GM19035 (cell line): ENCODE data around the gene PLSCR2.
"Not testable (repeated sequence)": the region's sequence is repeated elsewhere in the genome, so short reads cannot be mapped to it uniquely, and the experiment has no call there.

ENCODE experiments used
- ATAC-seq: cut with Tn5 transposase; IDR thresholded peaks from one replicate; pipeline ENCODE4 v1.9.1; 2021; ENCODE audit not compliant: unreplicated experiment

The PLSCR2 gene

GRCh38 chr3:146491303-146491702 is 21.9 kb upstream of the PLSCR2 start:
- no peak for ATAC-seq

DNA sequence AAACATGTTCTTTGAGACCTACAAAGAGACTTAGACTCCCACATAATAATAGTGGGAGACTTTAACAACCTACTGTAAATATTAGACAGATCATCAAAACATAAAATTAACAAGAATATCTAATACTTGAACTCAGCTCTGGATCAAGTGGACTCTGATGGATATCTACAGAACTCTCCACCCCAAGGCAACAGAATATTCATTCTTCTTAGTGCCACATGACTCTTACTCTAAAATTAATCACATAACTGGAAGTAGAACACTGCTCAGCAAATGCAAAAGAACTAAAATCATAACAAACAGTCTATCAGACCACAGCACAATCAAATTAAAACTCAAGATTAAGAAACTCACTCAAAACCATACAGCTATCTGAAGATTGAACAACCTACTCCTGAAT is 15.9 kb upstream of the PLSCR2 start:
- no peak for ATAC-seq

DNA sequence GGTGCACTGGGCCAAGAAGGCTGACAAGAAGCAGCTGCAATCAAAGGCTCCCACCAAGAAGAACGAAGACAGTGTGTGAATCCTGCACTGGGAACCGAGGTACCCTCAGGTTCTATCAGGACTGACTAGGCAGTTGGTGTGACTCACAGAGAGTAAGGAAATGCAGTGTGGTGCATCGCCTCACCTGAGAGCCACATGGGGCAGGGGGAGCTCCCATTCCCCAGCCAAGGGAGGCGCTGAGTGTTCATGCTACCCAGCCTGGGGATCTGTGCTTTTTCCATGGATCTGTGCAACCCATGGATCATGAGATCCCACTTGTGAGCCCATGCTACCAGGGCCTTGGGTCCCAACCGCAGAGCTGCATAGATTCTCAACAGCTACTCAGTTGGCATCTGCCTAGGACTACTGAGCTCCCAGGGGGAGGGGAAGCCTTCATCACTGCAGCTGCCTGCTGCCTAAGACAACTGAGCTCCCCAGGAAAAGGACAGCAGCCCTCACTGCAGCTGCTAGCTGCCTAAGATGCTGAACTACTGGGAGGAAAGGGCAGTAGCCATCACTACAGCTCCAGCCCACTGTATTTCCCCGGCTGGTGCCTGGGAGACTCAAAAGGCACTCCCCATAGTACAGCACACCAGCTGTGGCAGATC is 6.9 kb upstream of the PLSCR2 start:
- ATAC-seq, result no peak

DNA sequence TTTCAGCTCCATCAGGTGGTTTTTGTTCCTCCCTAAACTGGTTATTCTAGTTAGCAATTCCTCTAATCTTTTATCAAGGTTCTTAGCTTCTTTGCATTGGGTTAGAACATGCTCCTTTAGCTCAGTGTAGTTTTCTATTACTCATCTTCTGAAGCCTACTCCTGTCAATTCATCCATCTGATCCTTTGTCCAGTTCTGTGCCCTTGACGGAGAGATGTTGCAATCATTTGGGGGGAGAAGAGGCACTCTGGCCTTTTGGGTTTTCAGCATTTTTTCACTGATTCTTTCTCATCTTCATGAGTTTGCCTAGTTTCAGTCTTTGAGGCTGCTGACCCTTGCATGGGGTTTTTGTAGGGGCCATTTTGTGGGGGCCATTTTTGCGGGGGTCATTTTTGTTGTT is 5.6 kb upstream of the PLSCR2 start:
- ATAC-seq, result not testable (repeated sequence)

GRCh38 chr3:146473726-146474125 is 4.4 kb upstream of the PLSCR2 start:
- ATAC-seq, result no peak

DNA sequence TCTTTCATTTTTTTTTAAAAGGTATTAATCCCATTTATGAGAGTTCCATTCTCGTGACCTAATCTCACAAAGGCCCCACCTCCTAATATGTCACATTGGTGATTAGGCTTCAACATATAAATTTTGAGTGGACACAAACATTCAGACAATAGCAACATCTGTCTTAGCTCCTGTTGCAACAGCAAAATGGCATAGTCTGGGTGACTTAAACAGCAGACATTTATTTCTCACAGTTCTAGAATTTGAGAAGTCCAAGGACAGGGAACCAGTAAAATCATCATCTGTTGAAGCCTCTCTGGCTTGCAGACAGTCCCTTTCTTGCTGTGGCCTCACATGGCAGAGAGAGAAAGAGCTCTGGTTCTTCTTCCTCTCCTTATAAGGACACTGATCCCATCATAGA is 3.2 kb upstream of the PLSCR2 start:
- no peak for ATAC-seq

DNA sequence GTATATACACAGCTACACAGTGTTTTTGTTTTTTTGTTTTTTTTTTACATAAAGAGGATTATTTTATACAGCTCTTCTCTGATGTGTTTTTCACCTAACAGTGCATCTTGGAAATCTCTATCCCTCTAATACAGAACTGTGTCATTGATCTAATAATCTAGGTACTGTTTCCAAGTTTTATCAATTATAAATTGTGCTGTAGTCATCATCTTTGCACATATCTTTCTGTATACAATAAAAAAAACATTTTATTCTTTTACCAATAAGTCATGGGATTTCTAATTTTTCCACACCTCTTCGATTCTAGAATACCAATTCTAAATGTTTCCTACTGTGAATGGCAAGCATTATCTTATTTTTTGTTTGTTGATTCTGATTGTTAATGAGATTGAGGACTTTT is 1.7 kb upstream of the PLSCR2 start:
- no peak for ATAC-seq

- ATAC-seq, result no peak
Observed at GRCh38 chr3:146470425-146470990, 1.1 kb upstream of the PLSCR2 start.

DNA sequence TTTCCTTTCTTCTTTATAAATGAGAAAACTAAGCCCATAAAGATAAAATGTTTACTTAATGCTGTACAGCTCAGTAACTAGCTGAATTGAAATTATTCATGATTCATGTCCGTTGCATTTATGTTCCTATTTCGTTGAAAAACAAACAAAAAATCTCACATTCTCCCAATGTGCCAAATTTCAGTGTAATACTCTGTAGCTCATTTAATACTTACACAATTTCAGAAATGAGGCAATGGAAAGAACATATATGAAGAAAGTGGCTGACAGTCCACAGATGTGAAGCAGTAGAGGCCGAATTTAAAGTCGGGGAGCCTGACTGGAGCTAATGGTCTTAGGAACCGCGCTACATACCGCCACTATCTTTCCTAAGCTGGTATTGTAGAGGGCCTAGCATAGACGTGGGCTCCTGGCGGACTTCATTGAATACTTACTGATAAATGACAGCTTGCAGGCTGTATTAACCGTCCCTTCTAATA is 651 bp downstream of the PLSCR2 start:
- no peak for ATAC-seq

DNA sequence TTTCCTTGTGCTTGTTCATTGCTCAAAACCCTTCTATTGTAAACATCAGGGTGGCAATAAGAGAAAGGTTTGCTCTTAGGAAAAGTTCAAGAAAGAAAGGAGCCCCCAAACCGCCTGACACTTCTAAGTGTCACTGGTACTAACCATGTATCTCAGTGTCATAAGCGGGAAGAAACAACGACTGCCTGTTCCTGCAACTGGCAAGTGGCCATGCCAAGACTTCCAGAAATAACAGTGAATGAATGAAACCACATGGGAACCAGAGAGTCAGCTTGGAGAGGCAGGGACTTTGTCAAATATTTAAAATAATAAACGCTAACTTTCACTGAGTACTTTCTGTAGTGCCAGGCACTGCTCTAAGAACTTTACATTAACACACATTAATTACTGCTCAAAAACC is 1.1 kb downstream of the PLSCR2 start:
- no peak for ATAC-seq

DNA sequence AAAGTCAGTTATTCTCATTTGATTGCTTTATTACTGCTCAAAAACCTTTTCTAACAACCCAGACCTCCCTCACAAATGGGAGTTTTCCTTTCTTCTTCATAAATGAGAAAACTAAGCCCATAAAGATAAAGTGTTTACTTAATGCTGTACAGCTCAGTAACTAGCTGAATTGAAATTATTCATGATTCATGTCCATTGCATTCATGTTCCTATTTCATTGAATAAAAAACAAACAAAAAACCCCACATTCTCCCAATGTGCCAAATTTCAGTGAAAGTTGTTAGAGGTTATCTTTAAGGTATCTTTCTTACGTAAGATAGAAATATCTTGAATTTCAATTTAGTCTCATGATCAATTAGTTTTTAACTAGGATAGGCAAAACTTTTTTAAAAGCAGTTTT is 2.8 kb downstream of the PLSCR2 start:
- no peak for ATAC-seq

DNA sequence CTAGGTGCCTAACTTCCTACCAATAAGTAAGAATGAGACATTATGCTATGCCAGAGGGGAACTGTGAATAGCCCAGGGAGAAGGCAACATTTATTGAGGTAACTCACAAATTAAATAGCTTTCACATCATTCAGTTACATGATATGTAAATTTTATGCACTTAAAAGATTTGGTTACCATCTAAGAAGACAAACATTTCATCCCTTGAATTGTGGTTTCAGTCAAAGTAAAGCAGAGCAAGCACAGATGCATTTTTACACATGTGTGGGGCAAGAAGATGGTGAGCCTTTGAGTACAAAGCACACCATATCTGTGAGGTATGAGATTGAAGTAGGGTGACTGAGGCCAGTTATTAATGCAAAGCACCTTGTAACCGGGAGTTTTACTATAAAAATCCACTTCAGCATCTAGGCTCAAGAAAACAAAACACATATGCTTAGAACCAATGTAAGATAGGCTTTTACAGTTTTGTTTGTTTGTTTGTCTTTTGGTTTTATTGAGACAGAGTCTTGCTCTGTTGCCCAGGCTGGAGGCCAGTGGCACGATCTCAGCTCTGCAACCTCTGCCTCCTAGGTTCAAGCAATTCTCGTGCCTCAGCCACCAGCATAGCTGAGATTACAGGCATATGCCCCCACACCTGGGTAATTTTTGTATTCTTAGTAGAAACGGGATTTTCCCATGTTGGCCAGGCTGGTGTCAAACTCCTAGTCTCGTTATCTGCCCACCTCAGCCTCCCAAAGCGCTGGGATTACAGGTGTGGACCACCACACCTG is 3.5 kb downstream of the PLSCR2 start:
- ATAC-seq, result no peak

DNA sequence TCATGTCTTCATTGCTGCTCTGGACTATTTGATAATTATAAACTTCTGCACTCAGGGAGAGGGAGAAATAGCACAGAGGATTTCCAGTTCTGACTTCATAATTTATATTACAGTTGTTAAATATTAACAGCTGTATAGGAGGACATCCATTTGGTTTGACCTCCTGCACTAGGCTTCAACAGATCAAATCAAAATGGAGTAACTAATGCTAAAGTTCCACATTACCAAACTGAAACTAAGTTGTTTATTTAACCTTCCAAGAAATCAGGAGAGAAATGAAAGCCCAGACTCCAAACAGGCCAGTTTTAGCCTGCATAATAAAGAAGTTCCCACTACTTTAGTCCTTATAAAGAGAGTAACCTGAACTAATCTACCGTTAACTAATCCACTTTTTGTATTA is 4.6 kb downstream of the PLSCR2 start:
- no peak for ATAC-seq

DNA sequence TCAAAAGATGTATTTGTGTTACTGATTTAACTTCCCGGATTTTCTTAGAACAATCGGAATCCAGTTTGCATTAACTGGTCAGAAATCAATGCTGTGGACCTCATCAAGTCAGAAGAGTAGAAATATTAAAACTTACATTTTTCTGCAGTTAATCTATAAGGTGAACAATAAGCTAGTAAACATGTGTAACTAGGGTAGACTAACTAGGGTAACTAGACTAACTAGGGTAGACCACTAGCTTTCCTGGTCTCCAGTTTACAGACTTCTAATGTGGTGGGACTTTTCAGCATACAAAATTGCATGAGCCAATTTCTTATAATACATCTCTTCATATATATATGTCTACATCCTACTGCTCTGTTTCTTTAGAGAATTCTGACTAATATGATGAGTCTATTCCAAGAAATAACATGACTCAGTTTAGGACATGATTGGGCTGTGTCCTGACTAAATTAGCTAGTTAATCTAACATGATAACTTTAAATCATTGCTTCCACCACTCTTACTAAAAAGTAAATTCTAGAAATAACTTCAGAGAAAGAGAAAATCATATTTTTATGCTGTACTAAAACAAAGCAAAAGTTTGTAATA is 5.3 kb downstream of the PLSCR2 start:
- ATAC-seq, result no peak

- ATAC-seq, result no peak
Observed at GRCh38 chr3:146454796-146455195, 14.6 kb downstream of the PLSCR2 start.

- no peak for ATAC-seq
Observed at GRCh38 chr3:146449613-146450012, 19.7 kb downstream of the PLSCR2 start.

DNA sequence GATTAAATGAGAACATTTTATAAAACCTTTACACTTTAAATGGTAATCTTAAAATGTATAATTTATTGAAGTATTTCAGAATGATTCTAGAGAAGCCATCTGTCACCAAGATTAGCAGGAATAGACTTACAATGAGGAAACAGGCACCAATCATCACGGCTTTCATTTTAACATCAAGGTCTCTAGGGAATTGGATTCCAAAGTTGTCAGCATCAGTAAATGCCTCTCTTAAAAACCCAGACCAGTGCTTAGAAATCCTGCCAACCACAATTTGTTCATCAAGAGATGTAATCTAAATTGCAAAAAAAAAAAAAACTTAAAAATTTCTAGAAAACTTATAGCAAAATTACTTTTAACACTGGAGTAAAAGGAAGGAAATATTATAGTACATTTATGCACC is 20.3 kb downstream of the PLSCR2 start:
- no peak for ATAC-seq

- no peak for ATAC-seq
Observed at GRCh38 chr3:146446026-146446425, 23.3 kb downstream of the PLSCR2 start.

DNA sequence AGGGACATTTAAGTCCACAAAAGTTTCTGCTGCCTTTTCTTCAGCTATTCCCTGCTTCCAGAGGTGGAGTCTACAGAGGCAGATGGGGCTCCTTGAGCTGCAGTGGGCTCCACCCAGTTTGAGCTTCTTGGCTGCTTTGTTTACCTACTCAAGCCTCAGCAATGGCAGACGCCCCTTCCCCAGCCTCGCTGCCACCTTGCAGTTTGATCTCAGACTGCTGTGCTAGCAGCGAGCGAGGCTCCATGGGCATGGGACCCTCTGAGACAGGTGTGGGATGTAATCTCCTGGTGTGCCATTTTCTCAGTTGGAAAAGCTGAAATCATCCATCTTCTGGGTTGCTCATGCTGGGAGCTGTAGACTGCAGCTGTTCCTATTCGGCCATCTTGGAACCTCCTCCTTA is 29.1 kb downstream of the PLSCR2 start:
- not testable (repeated sequence) for ATAC-seq

DNA sequence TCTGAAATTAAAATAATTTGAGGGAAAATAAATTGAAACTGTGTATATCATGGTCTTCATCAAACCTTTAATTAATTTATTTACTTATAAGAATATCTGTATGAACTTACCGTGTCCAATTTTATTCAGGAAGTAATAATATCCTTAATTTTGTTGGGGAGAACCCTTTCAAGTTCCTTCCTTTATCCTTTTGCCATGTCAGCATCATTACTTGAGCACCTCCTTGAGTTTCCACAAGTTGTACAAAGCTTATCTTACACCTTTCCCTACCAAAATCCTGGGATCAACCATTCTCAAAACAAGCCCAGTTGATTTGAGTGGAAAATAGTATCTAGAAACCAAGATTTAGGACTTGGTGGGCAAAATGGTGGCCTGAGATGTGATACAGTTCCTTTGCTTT is 37.3 kb downstream of the PLSCR2 start:
- ATAC-seq, result no peak

DNA sequence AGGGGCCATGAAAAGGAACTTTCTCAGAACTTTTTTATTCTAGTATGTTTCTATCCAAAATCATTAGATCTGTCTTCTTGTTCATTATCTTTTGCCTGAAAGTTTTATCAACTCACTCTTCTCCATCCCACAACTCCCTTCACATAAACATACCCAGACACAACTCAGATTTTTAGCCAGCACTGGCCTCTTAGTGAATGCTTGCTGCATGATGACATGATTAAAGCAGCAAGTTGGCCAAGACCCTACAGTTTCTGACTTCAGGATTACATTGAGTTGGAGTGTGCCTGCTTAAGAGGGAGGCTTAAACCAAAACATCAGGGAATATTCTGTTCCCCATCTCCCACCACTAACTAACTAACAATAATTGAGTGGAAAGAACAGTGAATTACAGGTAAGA is 38.1 kb downstream of the PLSCR2 start:
- ATAC-seq, result no peak

DNA sequence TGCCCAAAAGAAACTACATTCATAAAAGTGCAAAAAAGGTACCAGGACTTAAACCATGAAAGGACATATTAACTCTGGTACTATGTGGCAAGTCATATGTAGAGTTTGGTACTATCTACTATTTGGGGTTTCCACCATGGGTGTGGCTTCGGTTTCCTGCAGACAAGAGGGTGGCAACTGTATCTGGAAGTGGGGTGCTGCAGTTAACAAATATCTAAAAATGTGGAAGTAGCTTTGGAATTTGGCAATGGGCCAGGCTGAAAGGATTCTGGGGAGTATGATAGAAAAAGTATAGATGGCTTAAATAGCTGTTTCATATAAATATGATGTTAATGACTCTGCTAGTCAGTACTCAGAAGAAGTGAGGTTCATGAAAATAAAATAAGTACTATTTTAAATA is 44.0 kb downstream of the PLSCR2 start:
- ATAC-seq, result no peak
